GM19438 (cell line): ENCODE measurements around the gene RPLP2.

Experiments used
- ATAC-seq: cut with Tn5 transposase; IDR thresholded peaks from one replicate; pipeline ENCODE4 v1.9.1; 2021; ENCODE audit warnings: low read depth; ENCODE audit not compliant: unreplicated experiment

Gene RPLP2

GRCh38 chr11:833114-833791 lies 23.5 kb downstream of the RPLP2 start:
- ATAC-seq, result peak; percentile 17

GRCh38 chr11:833849-834311 lies 24.1 kb downstream of the RPLP2 start:
- no peak for ATAC-seq

DNA sequence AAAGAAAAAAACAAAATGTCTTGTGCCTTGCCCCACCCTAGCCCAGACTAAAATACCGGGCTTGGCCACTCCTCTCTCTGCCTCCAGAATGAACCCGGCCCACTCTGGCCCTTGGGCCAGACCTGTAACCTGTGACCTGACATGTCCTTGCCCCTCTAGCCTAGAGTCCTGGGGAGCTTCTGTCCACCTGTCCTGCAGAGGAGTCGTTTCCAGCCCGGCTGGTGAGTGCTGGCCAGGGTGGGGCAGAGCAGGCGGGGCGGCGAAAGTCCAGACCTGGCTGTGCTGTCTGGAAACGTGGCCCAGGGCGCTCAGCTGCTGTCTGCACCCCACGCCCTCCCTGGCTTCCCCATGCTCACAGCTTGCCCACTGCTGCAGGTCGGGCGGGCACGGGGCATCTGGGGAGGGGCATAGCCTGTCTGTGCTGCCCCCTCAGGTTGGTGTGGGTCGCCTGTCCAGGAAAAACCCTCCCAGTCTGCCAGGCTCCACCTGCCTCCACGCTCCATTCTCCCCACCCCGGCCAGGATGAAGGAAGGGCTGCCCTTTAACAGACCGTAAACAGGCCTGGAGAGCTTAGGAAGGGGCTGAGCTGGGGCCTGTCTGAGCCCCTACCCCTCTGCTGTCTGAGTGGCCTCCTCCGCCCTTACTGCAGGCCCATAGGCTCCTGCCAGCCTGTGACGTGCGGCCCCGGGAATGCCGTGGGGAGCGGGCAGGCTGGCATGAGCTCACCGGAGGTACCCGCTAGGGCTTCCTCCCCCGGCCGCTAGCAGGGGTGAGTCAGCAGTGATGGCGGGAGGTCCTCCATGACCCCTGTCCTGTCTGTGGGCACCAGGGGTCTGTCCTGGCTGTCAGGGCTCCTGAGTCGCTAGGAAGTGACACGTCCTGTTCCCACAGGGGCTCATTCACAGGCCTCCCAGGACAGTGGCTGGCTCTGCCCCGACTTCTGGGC lies 24.9 kb downstream of the RPLP2 start:
- no peak for ATAC-seq

DNA sequence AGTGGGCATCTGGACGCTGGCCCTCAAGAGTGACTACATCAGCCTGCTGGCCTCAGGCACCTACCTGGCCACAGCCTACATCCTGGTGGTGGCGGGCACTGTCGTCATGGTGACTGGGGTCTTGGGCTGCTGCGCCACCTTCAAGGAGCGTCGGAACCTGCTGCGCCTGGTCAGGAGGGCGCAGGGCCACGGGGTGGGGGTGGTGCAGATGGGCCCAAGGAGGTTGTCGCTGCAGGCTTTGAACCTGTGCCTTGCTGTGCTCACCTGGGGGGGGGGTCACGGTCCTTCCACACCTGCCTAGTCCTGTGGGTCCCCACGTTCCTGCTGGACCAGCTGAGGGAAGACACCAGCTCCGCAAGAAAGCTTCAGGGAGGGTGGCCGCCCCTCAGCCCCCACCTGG lies 26.5 kb downstream of the RPLP2 start:
- ATAC-seq, result no peak

DNA sequence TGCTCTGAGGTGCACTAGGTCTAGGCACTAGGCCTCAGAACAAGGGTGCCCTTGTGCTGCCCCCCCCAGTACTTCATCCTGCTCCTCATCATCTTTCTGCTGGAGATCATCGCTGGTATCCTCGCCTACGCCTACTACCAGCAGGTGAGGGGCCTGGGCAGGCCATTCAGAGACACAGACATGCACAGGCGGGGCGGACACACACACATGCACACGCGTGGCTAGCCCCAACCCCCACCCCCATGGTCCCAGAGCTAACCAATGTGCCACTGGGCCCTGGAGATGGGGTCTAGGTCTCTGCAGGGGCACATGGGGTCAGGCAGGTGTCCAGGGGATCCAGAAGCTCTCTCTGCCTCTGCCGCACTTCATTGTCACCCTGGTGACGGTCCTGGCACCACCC lies 26.9 kb downstream of the RPLP2 start:
- no peak for ATAC-seq

DNA sequence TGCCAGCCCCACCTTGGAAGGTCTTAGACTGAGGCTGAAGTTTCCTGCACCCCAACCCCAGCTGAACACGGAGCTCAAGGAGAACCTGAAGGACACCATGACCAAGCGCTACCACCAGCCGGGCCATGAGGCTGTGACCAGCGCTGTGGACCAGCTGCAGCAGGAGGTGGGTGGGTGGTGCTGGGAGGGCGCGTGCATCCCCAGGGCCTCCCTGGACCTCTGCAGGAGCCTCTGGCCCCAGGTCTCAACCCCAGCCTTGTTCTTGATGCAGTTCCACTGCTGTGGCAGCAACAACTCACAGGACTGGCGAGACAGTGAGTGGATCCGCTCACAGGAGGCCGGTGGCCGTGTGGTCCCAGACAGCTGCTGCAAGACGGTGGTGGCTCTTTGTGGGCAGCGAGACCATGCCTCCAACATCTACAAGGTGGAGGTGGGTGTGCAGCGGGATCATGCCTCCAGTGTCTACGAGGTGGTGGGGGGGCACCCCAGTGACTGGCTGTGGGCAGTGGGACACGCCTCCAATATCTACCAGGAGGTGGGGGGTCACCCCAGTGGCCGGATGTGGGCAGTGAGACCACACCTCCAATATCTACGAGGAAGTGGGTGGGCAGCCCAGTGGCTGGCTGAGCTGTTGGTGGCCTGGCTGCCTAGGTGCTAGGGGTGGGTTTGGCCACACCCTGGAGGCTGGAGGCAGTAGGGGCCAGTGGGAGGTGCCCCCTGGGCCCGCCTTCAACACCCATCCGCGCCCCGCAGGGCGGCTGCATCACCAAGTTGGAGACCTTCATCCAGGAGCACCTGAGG lies 27.6 kb downstream of the RPLP2 start:
- no peak for ATAC-seq

DNA sequence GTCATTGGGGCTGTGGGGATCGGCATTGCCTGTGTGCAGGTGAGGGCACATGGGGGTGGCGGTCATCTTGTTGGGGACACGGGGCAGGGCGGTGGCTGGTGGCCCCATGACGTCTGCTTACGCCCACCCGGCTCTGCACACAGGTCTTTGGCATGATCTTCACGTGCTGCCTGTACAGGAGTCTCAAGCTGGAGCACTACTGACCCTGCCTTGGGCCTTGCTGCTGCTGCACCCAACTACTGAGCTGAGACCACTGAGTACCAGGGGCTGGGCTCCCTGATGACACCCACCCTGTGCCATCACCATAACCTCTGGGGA lies 28.2 kb downstream of the RPLP2 start:
- ATAC-seq, result no peak

GRCh38 chr11:838441-839279 lies 28.9 kb downstream of the RPLP2 start:
- ATAC-seq, result no peak

- no peak for ATAC-seq
Measured at GRCh38 chr11:839280-839623, 29.5 kb downstream of the RPLP2 start.

- ATAC-seq, result no peak
Measured at GRCh38 chr11:839875-840617, 30.3 kb downstream of the RPLP2 start.

DNA sequence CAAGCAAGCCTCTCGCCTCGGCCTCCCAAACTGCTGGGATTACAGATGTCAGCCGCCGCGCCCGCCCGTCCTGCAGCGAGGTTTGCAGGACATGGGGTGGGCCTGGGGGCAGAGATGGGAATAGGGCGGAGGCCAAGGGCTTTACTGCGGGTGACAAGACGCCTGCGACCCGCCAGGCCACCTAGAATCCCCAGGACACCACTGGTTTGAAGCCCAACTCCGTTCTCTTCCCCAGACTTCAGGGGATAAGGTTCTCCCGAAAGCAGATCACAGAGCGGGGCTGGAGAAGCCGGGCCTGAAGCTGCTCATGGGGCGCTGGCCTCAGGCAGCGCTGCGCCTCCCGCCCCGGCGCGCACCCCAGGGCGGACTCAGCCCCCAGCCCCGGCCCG lies 32.2 kb downstream of the RPLP2 start:
- ATAC-seq, result peak; percentile 35

DNA sequence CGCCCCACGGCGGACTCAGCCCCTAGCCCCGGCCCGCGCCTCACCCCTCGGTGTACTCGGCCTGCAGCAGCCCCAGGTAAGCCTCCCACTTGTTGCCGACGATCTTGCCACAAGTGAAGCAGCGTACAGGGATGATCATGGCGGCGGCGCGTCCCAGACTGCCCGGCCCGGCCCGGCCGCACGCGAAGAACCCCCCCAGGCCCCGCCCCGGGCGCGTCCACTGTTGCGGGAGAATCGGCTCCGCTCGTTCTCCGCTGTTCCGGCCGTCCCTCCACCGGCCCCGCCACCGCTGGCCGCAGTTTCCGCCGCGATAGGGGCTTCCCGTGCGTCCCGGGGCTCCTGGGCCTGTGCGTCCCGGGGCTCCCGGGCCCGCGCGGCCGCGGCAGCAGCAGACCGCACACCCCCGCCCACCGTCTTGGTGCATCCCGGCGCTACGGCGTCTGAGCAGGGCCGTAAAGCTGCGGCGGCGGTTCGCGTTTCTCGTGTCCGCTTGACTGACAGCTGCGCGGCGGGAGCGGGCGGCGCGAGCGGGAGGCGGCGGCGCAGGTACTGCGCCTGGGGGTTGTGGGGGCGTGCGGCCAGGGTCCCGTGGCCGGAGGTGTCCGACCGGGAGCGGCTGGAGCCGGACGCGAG lies 32.7 kb downstream of the RPLP2 start, which contains the start of the genes POLR2L and TSPAN4:
POLR2L (minus strand) TSS at position 160 of the 633 bp plus-strand sequence; CDS start at position 139, 21 bp downstream.
TSPAN4 (plus strand) TSS at position 483 of the 633 bp plus-strand sequence. CDS start 7,453 bp downstream, outside the sequence.
- ATAC-seq, result peak; percentile 65

DNA sequence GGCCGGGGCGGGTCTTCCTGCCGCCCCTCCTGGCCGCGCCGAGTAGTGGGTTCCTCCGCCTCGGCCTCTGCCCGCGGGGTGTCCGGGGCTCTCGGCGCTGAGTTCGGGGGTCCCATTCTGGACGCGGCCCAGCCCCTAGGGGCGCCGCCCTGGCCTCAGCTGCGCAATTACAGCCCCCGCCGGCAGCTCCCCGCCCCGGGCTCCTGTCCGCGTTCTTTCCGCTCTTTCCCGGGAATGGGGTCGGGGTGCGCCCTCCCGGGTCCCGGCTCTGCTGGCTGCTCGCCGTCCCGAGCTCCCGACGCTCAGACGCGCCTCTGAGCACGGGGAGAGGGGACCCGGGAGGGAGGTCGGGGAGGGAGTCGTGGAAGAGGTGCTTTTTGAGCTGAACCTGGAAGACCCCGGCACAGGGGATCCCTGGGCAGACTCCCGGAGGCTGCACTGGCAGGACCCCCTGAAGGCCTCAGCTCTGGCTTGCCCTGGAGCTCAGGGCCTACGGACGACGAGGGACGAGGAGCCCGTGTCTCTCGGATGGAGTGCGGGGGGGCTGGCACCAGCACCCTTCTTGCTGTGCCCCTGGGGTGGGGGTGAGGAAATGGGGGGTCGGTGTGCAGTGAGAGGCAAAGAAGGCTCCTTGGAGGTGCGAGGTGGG lies 33.4 kb downstream of the RPLP2 start:
- no peak for ATAC-seq

GRCh38 chr11:843818-844692 lies 34.3 kb downstream of the RPLP2 start:
- no peak for ATAC-seq

DNA sequence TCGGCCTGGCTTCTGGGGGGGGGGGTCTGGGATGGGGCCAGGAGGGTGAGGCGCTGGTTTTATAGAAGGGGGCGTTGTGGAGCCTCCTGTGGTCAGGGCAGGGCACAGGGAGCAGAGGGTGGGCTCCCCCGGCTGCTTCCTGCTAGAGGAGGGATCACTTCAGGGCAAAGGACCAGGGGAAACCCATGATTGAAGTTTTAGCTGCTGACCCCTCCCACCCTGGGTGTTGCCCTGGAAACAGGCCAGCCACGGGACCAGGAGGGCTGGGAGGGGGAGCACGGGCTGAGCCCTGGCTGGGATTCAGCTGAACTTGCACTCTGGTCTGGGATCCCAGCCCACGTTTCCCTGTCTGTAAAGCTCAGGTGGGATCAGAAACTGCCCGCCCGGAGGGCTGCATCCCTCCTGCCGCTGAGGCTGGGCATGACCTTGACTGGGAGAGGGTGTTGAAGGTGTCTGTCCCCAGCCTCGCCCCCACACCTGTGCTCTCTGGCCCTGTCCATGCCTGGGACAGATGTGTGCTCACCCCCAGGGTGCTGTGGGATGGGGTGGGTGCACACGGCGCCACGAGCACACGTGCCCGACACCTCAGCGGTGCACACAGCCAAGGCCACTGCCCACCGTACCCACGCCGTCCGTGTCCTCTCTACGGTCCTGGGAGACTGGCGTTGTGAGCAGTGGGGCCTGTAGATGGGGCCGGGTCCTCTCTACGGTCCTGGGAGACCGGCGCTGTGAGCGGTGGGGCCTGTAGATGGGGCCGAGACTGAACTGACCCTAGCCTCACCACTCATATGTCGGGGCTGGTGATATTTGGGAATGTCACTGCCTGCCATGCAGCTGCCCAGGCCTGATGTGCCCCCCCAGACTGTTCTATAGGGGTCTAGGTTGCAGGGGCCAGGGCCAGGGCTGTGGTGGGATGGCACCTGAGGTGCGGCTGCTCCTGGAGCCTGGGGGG lies 35.2 kb downstream of the RPLP2 start:
- no peak for ATAC-seq

GRCh38 chr11:845872-846495 lies 36.2 kb downstream of the RPLP2 start:
- ATAC-seq, result no peak
